HCT116 (cell line): Measurements from ENCODE around the gene LDB2. TPM values are rescaled to one million over a fixed set of nuclear protein-coding genes. Genes with fewer than 3 reads are reported as not detected.
A peak's percentile ranks its signal among the peaks of the same experiment; 100 is the strongest.

ENCODE experiments used
- ATAC-seq: fragments of 200-7000 bp; cut with Tn5 transposase; 2 replicates; pipeline ENCODE4 v1.9.1; 2020; ENCODE audit warnings: mild to moderate bottlenecking, moderate library complexity
- BruUV-seq: library from RNA; stranded (reverse); fragments of 400-500 nt; replicated peaks from 2 replicates; lab custom pipeline; 2021; lab: Mats Ljungman, UMichigan
- CTCF ChIA-PET: fragments of 300-600 bp; sonication (Branson Sonifier 250); formaldehyde crosslinking; loops from one replicate; lab custom pipeline; 2021; ENCODE audit warnings: antibody characterized with exemption; lab: Charles Lee
- POLR2A ChIA-PET: fragments of 300-600, 350-600 bp; sonication (Branson Sonifier 250); formaldehyde crosslinking; loops from one replicate; lab custom pipeline; 2021; ENCODE audit warnings: antibody characterized with exemption; lab: Charles Lee
- RAD21 ChIA-PET, 2 experiments: fragments of 300-600 bp; sonication (Branson Sonifier 250); formaldehyde crosslinking; loops; one replicate each; lab custom pipeline; 2023; ENCODE audit warnings: low total read pairs in 2 of 2; ENCODE audit not compliant: uncharacterized antibody in 2 of 2, unreplicated experiment in 2 of 2, low non-redundant PET in 1 of 2; lab: Charles Lee
- DNase-seq: peaks from one replicate; pipeline ENCODE4 v3.0.0-alpha.2; 2010; ENCODE audit warnings: low read depth, low spot score
- H2AFZ ChIP-seq: fragments of 200-600 bp; shearing (Covaris generic), sonication (generic); 2 replicates; pipeline ENCODE4 v1.6.1; 2017; ENCODE audit warnings: low read depth, mixed run types, mixed read lengths, antibody characterized with exemption, low read length; ENCODE audit not compliant: poor library complexity, severe bottlenecking
- H3K27ac ChIP-seq: 2 replicates; pipeline ENCODE4 v1.5.1; 2012; ENCODE audit warnings: low read depth, low read length
- H3K27me3 ChIP-seq: fragments of 200-600 bp; sonication (generic); 2 replicates; pipeline ENCODE4 v1.6.1; 2016; ENCODE audit warnings: mixed run types, low read length, mixed read lengths; ENCODE audit not compliant: insufficient read depth
- H3K36me3 ChIP-seq, 2 experiments: fragments of 200-500 bp in 1 of 2; fragments of 200-600 bp in 1 of 2; sonication (Bioruptor generic) in 1 of 2; sonication (generic) in 1 of 2; 2 replicates each; pipeline versions ENCODE4 v1.5.1 to v1.6.1; 2014 to 2016; ENCODE audit warnings: low read length in 2 of 2, inconsistent platforms in 1 of 2, mixed read lengths in 1 of 2, mixed run types in 1 of 2; ENCODE audit not compliant: insufficient read depth in 2 of 2, control insufficient read depth in 1 of 2
- H3K4me1 ChIP-seq, 2 experiments: fragments of 200-600 bp in 1 of 2; sonication (generic) in 1 of 2; 2 replicates each; pipeline versions ENCODE4 v1.5.1 to v1.6.1; 2012 to 2017; ENCODE audit warnings: low read length in 2 of 2, inconsistent platforms in 1 of 2, mild to moderate bottlenecking in 1 of 2, mixed read lengths in 1 of 2, mixed run types in 1 of 2, moderate library complexity in 1 of 2; ENCODE audit not compliant: insufficient read depth in 2 of 2, control insufficient read depth in 1 of 2
- H3K4me2 ChIP-seq: fragments of 200-600 bp; sonication (generic); 2 replicates; pipeline ENCODE4 v1.6.1; 2017; ENCODE audit warnings: mixed run types, low read length, mixed read lengths
- H3K4me3 ChIP-seq, 2 experiments: fragments of 200-600 bp in 1 of 2; sonication (generic) in 1 of 2; replicated peaks in 1 of 2; 2 replicates each; pipeline ENCODE4 v1.5.1; 2011 to 2016; ENCODE audit warnings: low read length in 2 of 2, control low read depth in 1 of 2, low read depth in 1 of 2, mild to moderate bottlenecking in 1 of 2, mixed read lengths in 1 of 2, mixed run types in 1 of 2
- H3K79me2 ChIP-seq: fragments of 200-600 bp; sonication (generic); 2 replicates; pipeline ENCODE4 v1.6.1; 2017; ENCODE audit warnings: mild to moderate bottlenecking, mixed run types, low read length, moderate library complexity, mixed read lengths; ENCODE audit not compliant: insufficient read depth
- H3K9ac ChIP-seq: fragments of 200-600 bp; sonication (generic); 2 replicates; pipeline ENCODE4 v1.6.1; 2016; ENCODE audit warnings: low read length, mixed read lengths
- H3K9me2 ChIP-seq: fragments of 200-600 bp; sonication (generic), shearing (Covaris generic); 2 replicates; pipeline ENCODE4 v1.6.1; 2017; ENCODE audit warnings: mixed run types, mild to moderate bottlenecking, moderate library complexity; ENCODE audit not compliant: insufficient read depth
- H3K9me3 ChIP-seq, 2 experiments: fragments of 200-500 bp in 1 of 2; fragments of 200-600 bp in 1 of 2; sonication (Bioruptor generic) in 1 of 2; sonication (generic) in 1 of 2; 2 replicates each; pipeline ENCODE4 v1.6.1; 2014 to 2017; ENCODE audit warnings: low read length in 2 of 2, mixed read lengths in 2 of 2, inconsistent platforms in 1 of 2, low read depth in 1 of 2, mild to moderate bottlenecking in 1 of 2, mixed run types in 1 of 2, moderate library complexity in 1 of 2; ENCODE audit not compliant: control insufficient read depth in 1 of 2, insufficient read depth in 1 of 2
- H4K20me1 ChIP-seq: fragments of 200-600 bp; sonication (generic), shearing (Covaris generic); 2 replicates; pipeline ENCODE4 v1.6.1; 2017; ENCODE audit warnings: mixed run types, mild to moderate bottlenecking, moderate library complexity; ENCODE audit not compliant: insufficient read depth
- CEBPB ChIP-seq: IDR thresholded peaks from 2 replicates; pipeline ENCODE4 v1.6.1; 2012; ENCODE audit warnings: low read depth
- ELF1 ChIP-seq: IDR thresholded peaks from 2 replicates; pipeline ENCODE4 v1.6.1; 2012; ENCODE audit warnings: low read depth, borderline replicate concordance
- EZH2 ChIP-seq: fragments of 200-600 bp; sonication (generic); IDR thresholded peaks from 2 replicates; pipeline ENCODE4 v1.6.1; 2017; ENCODE audit warnings: antibody characterized with exemption, mixed run types
- EZH2phosphoT487 ChIP-seq: fragments of 200-600 bp; IDR thresholded peaks from 2 replicates; pipeline ENCODE4 v1.6.1; 2018; ENCODE audit warnings: antibody characterized with exemption, borderline replicate concordance
- FOSL1 ChIP-seq: IDR thresholded peaks from 2 replicates; pipeline ENCODE4 v1.6.1; 2012; ENCODE audit warnings: low read depth
- JUND ChIP-seq: IDR thresholded peaks from 2 replicates; pipeline ENCODE4 v1.6.1; 2012
- POLR2AphosphoS5 ChIP-seq: IDR thresholded peaks from 2 replicates; pipeline ENCODE4 v1.6.1; 2011; ENCODE audit warnings: mild to moderate bottlenecking, low read depth, low read length, moderate library complexity
- RAD21 ChIP-seq: IDR thresholded peaks from 2 replicates; pipeline ENCODE4 v1.6.1; 2012; ENCODE audit warnings: low read depth, mild to moderate bottlenecking
- YY1 ChIP-seq: IDR thresholded peaks from 2 replicates; pipeline ENCODE4 v1.6.1; 2011; ENCODE audit warnings: low read length, low read depth, moderate library complexity, mild to moderate bottlenecking; ENCODE audit not compliant: insufficient replicate concordance; ENCODE audit errors: extremely low read depth
- ZFX ChIP-seq: fragments of 450-650 bp; IDR thresholded peaks from 2 replicates; pipeline ENCODE4 v1.6.1; 2017
- intact Hi-C: fragments of 100-400 bp; cut with micrococcal nuclease; formaldehyde crosslinking; loops from 2 replicates; pipeline ENCODE4 v1.10.0; 2022
- total RNA-seq: library from RNA; stranded (reverse); gene quantifications from one replicate; pipeline ENCODE4 v1.2.1, GENCODE V29; 2021; ENCODE audit not compliant: unreplicated experiment
- TF ChIP-seq, protein P1 (sequence below): IDR thresholded peaks from 2 replicates; pipeline ENCODE4 v1.6.1; 2012

The LDB2 gene
- total RNA-seq, 1 experiment from 2014 or later, result 0.12 TPM

DNA sequence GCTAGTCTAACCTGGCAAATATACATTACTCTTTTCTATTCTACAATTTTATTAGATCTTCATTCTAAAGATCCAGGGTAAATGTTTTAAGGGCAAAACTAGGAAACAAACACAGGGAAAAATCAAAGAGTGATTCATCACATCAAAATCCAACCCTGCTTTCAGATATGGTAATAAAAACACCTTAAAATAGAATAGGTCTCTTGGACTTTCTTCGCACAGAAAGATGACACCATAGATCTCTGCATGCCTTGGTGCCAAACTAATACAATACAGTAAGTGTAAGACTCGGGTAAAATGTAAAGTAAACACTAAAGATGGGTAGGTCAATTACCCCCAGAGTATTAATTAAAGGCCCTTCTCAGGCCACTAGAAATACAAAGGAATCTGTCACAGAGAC lies 34.2 kb downstream of the LDB2 start:
- H3K4me2 ChIP-seq, result peak overlapping the region; percentile 18; the same call in 1 of the 2 replicates
- POLR2A ChIA-PET, result no interaction called here

GRCh38 chr4:16862697-16863096 lies 35.7 kb downstream of the LDB2 start:
- no peak overlapping the region for H3K4me3 ChIP-seq
- BruUV-seq, result no TSS peak
- TF ChIP-seq ZFX, result no peak
- TF ChIP-seq EZH2, result no peak
- no peak for TF ChIP-seq ELF1
- TF ChIP-seq FOSL1, result no peak
- TF ChIP-seq YY1, result no peak
- no peak for TF ChIP-seq EZH2phosphoT487
- TF ChIP-seq, protein P1, sequence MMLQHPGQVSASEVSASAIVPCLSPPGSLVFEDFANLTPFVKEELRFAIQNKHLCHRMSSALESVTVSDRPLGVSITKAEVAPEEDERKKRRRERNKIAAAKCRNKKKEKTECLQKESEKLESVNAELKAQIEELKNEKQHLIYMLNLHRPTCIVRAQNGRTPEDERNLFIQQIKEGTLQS, result no peak
- no peak for TF ChIP-seq RAD21
- TF ChIP-seq POLR2AphosphoS5, result no peak
- H3K79me2 ChIP-seq, result no peaks in the 10 kb centered on the region
- ATAC-seq, result no peak
- no peak overlapping the region for H3K9ac ChIP-seq
- no peaks in the 10 kb centered on the region for H3K9me3 ChIP-seq
- no peaks in the 10 kb centered on the region for H4K20me1 ChIP-seq
- H2AFZ ChIP-seq, result no peak overlapping the region
- no peak overlapping the region for H3K27ac ChIP-seq
- H3K36me3 ChIP-seq, result no peaks in the 10 kb centered on the region
- DNase-seq, result no peak
- H3K4me2 ChIP-seq, result no peak overlapping the region
- CTCF ChIA-PET, result no interaction called here
- POLR2A ChIA-PET, result no interaction called here
- H3K9me2 ChIP-seq, result no peaks in the 10 kb centered on the region
- 0 out of 2 replicates have a peak, but pooled peaks cover 5% of the 10 kb centered on the region for H3K27me3 ChIP-seq
- intact Hi-C loops, result no loop called here
- RAD21 ChIA-PET, result no interaction called here
- H3K4me1 ChIP-seq, result peaks cover 2 to 5% of the 10 kb centered on the region in 2 experiments; a peak in 2 of 4 replicates

More for the DNA sequence above, 34.2 kb downstream of the LDB2 start:
- TF ChIP-seq CEBPB (no peak), JUND (0 out of 2 replicates have a peak, but pooled peaks have one; percentile 17)
- H3K4me3 ChIP-seq, result no peak overlapping the region
- no peaks in the 10 kb centered on the region for H3K9me2 ChIP-seq
- no peaks in the 10 kb centered on the region for H3K9me3 ChIP-seq
- H3K4me1 ChIP-seq, result peaks cover 2 to 5% of the 10 kb centered on the region in 2 experiments; a peak in 2 of 4 replicates
- H2AFZ ChIP-seq, result no peak overlapping the region
- 0 out of 2 replicates have a peak, but pooled peaks cover 5% of the 10 kb centered on the region for H3K27me3 ChIP-seq
- H4K20me1 ChIP-seq, result no peaks in the 10 kb centered on the region
- ChIA-PET RAD21 (no interaction called here), CTCF (no interaction called here)
- intact Hi-C loops, result no loop called here
- no peak for DNase-seq
- H3K79me2 ChIP-seq, result no peaks in the 10 kb centered on the region
- H3K36me3 ChIP-seq, result no peaks in the 10 kb centered on the region
- H3K9ac ChIP-seq, result no peak overlapping the region
- no TSS peak for BruUV-seq
- H3K27ac ChIP-seq, result no peak overlapping the region
- ATAC-seq, result peak; percentile 76
